Measurements from ENCODE around the gene EIF4E. TPM values are rescaled to one million over a fixed set of nuclear protein-coding genes. Genes with fewer than 3 reads are reported as not detected.
"Not testable (repeated sequence)": the region's sequence is repeated elsewhere in the genome, so short reads cannot be mapped to it uniquely, and the experiment has no call there.

The EIF4E gene
- total RNA-seq, 1 experiment from 2014 or later: 179 TPM

- no peaks in the 10 kb centered on the region for H3K27me3 ChIP-seq (replicated peaks; ENCODE audit: insufficient read depth, low read depth, low read length, poor library complexity)
- DNase-seq (ENCODE audit: low spot score): no peak
These were observed 90.4 kb downstream of the EIF4E start for GRCh38 chr4:98838531-98838930.

GRCh38 chr4:98833384-98833783 lies 95.5 kb downstream of the EIF4E start:
- no peaks in the 10 kb centered on the region for H3K27me3 ChIP-seq (replicated peaks; ENCODE audit: insufficient read depth, low read depth, low read length, poor library complexity)
- no peaks in the 10 kb centered on the region for H3K9me3 ChIP-seq (ENCODE audit: low read depth, low read length, poor library complexity, severe bottlenecking)
- H3K4me3 ChIP-seq (ENCODE audit: low read depth, low read length, poor library complexity, severe bottlenecking): no peak overlapping the region
- BruUV-seq (replicated peaks): no TSS peak
- DNase-seq (ENCODE audit: low spot score): no peak
- intact Hi-C loops (cut with micrococcal nuclease; ENCODE audit: unreplicated experiment): no loop called here
- H3K27ac ChIP-seq (ENCODE audit: low read depth, low read length, poor library complexity, severe bottlenecking): no peak overlapping the region
- TF ChIP-seq CTCF (conservative IDR thresholded peaks at IDR 0.05; ENCODE audit: low read depth, low read length) (no peak), EZH2 (IDR thresholded peaks at IDR 0.05; ENCODE audit: borderline replicate concordance, low read depth, low read length, poor library complexity, severe bottlenecking) (no peak)
- CTCF ChIA-PET: no interaction called here
- no peaks in the 10 kb centered on the region for H3K36me3 ChIP-seq (ENCODE audit: insufficient read depth, low read length, poor library complexity, severe bottlenecking)
- peaks cover 6% of the 10 kb centered on the region for H3K4me1 ChIP-seq (ENCODE audit: insufficient read depth, low read length, poor library complexity, severe bottlenecking)
- POLR2A ChIA-PET (ENCODE audit: low non-redundant PET): no interaction called here

More at GRCh38 chr4:98838531-98838930, 90.4 kb downstream of the EIF4E start:
- POLR2A ChIA-PET (ENCODE audit: low non-redundant PET): no interaction called here
- Histone ChIP-seq H3K27ac (ENCODE audit: low read depth, low read length, poor library complexity, severe bottlenecking) (no peak overlapping the region), H3K4me1 (ENCODE audit: insufficient read depth, low read length, poor library complexity, severe bottlenecking) (peaks cover 8% of the 10 kb centered on the region), H3K9me3 (ENCODE audit: low read depth, low read length, poor library complexity, severe bottlenecking) (no peaks in the 10 kb centered on the region), H3K36me3 (ENCODE audit: insufficient read depth, low read length, poor library complexity, severe bottlenecking) (no peaks in the 10 kb centered on the region), H3K4me3 (ENCODE audit: low read depth, low read length, poor library complexity, severe bottlenecking) (no peak overlapping the region)
- TF ChIP-seq EZH2 (IDR thresholded peaks at IDR 0.05; ENCODE audit: borderline replicate concordance, low read depth, low read length, poor library complexity, severe bottlenecking): no peak
- intact Hi-C loops (cut with micrococcal nuclease; ENCODE audit: unreplicated experiment): no loop called here
- BruUV-seq (replicated peaks): no TSS peak
- CTCF ChIA-PET: interaction anchor here (0.6 kb wide), 1 partner anchor 91 kb away, joined by 3 read pairs; no protein-coding TSS in a partner anchor

- POLR2A ChIA-PET (ENCODE audit: low non-redundant PET); BruUV-seq (replicated peaks); H3K36me3 ChIP-seq (ENCODE audit: insufficient read depth, low read length, poor library complexity, severe bottlenecking); H3K9me3 ChIP-seq (ENCODE audit: low read depth, low read length, poor library complexity, severe bottlenecking); H3K4me3 ChIP-seq (ENCODE audit: low read depth, low read length, poor library complexity, severe bottlenecking); intact Hi-C loops (cut with micrococcal nuclease; ENCODE audit: unreplicated experiment); DNase-seq (ENCODE audit: low spot score); H3K27ac ChIP-seq (ENCODE audit: low read depth, low read length, poor library complexity, severe bottlenecking); CTCF ChIA-PET; H3K27me3 ChIP-seq (replicated peaks; ENCODE audit: insufficient read depth, low read depth, low read length, poor library complexity): not testable (repeated sequence)
- peaks cover 23% of the 10 kb centered on the region for H3K4me1 ChIP-seq (ENCODE audit: insufficient read depth, low read length, poor library complexity, severe bottlenecking)
These were observed 97.9 kb downstream of the EIF4E start for GRCh38 chr4:98831036-98831435.

Other genes starting within 250 kb of the EIF4E start
- 72.2 and 81.3 TPM in 2 replicates for gene METAP1, start 66.6 kb upstream of the EIF4E start, total RNA-seq (2021)
- gene ADH5, start 159.7 kb upstream of the EIF4E start, total RNA-seq (2021): 220 and 223 TPM in 2 replicates
- not detected in 2 replicates for gene ADH4, start 215.2 kb upstream of the EIF4E start, total RNA-seq (2021)